Stomach (tissue), 9 donors: ENCODE data around the gene ITPR2. TPM values are rescaled to one million over a fixed set of nuclear protein-coding genes. Genes with fewer than 3 reads are reported as not detected.

Experiments
- DNase-seq, 2 donors: peaks; one replicate each; pipeline versions ENCODE4 v3.0.0 to v3.0.0-alpha.2; 2013 to 2019
- H3K27ac ChIP-seq, 5 donors: fragments of 200-600 bp in 4 of 5; sonication (generic) in 4 of 5; one replicate each; pipeline ENCODE4 v1.5.1; 2013 to 2019; ENCODE audit warnings: mild to moderate bottlenecking in 1 of 5, moderate library complexity in 1 of 5
- H3K27me3 ChIP-seq, 3 donors: fragments of 200-600 bp; sonication (generic); one replicate each; pipeline ENCODE4 v1.5.1; 2017 to 2019; ENCODE audit warnings: mixed run types in 1 of 3
- H3K36me3 ChIP-seq, 4 donors: fragments of 200-600 bp; sonication (generic); 1 replicate in 3 of 4; 2 replicates in 1 of 4; pipeline ENCODE4 v1.5.1; 2016 to 2019
- H3K4me1 ChIP-seq, 4 donors: fragments of 200-600 bp; sonication (generic); one replicate each; pipeline ENCODE4 v1.5.1; 2016 to 2019
- H3K4me3 ChIP-seq, 4 donors: fragments of 200-600 bp; sonication (generic) in 3 of 4; one replicate each; pipeline ENCODE4 v1.5.1; 2016 to 2019; ENCODE audit warnings: mild to moderate bottlenecking in 1 of 4
- H3K9me3 ChIP-seq, 4 donors: fragments of 200-600 bp; sonication (generic); one replicate each; pipeline ENCODE4 v1.5.1; 2016 to 2019
- CTCF ChIP-seq, 7 experiments: fragments of 450-650 bp in 4 of 7; fragments of 200-600 bp in 3 of 7; sonication (generic) in 3 of 7; IDR thresholded peaks; one replicate each; pipeline ENCODE4 v1.5.1; 2016 to 2019; ENCODE audit warnings: antibody characterized with exemption in 7 of 7, control low read depth in 2 of 7, mild to moderate bottlenecking in 1 of 7
- EP300 ChIP-seq: sonication (generic); formaldehyde crosslinking; IDR thresholded peaks from one replicate; pipeline ENCODE4 v1.6.1; 2017; ENCODE audit warnings: antibody characterized with exemption
- POLR2A ChIP-seq, 4 donors: fragments of 450-650 bp; IDR thresholded peaks; one replicate each; pipeline ENCODE4 v1.6.1; 2016; ENCODE audit warnings: antibody characterized with exemption in 4 of 4, control low read depth in 2 of 4, mild to moderate bottlenecking in 1 of 4, moderate library complexity in 1 of 4
- POLR2AphosphoS5 ChIP-seq, 3 donors: sonication (generic); formaldehyde crosslinking; IDR thresholded peaks; one replicate each; pipeline ENCODE4 v1.6.1; 2016; ENCODE audit warnings: antibody characterized with exemption in 3 of 3
- WGBS, 5 donors: extraction: QIAGEN DNeasy Blood & Tissue Kit in 3 of 5; methylation state at CpG; one replicate each; pipeline versions ENCODE4 v1.1.5 to v1.1.7; 2013 to 2018; 5-methylcytosine and 5-hydroxymethylcytosine counted together
- intact Hi-C: fragments of 100-400 bp; cut with DNase I; formaldehyde crosslinking; loops from one replicate; pipeline ENCODE4 v1.15.1; 2023; ENCODE audit warnings: low total_unique reads
- polyA plus RNA-seq, 3 donors: library from polyadenylated mRNA; stranded (reverse); fragments of 200-250 nt; gene quantifications; one replicate each; pipeline ENCODE4 v1.2.3, GENCODE V29; 2013
- total RNA-seq, 5 donors: library from RNA; depleted of rRNA; stranded (reverse); fragments of >200 nt; gene quantifications; one replicate each; pipeline versions ENCODE4 v1.1.0 to v1.2.3, GENCODE V29; 2014 to 2016
- donor health status: healthy with polysubstance abuse.
- donor health status: Bipolar disorder and iron deficiency.
- donor health status: healthy.

The ITPR2 gene
- total and polyA plus RNA-seq, 8 donors: 1.4 to 172 (median 23.4) TPM

GRCh38 chr12:26384536-26384935, 448.5 kb downstream of the ITPR2 start:
- Histone ChIP-seq H3K27me3 (no peaks in the 10 kb centered on the region), H3K4me3 (no peak overlapping the region), H3K4me1 (no peaks in the 10 kb centered on the region), H3K9me3 (no peaks in the 10 kb centered on the region), H3K36me3 (peaks cover 0 to 26% (median 16%) of the 10 kb centered on the region in 4 donors), H3K27ac (no peak overlapping the region)
- 87 to 91% (median 90%) methylated on average over 1 of the region's 1 CpG for WGBS, 5 donors
- TF ChIP-seq POLR2A (IDR thresholded peaks at IDR 0.05): no peak
- TF ChIP-seq CTCF (IDR thresholded peaks at IDR 0.05): no peak
- TF ChIP-seq POLR2AphosphoS5 (IDR thresholded peaks at IDR 0.05): no peak
- no peak for TF ChIP-seq EP300
- intact Hi-C loops: no loop called here
- no peak for DNase-seq

GRCh38 chr12:26383041-26383440, 450.0 kb downstream of the ITPR2 start:
- H3K9me3 ChIP-seq: no peaks in the 10 kb centered on the region
- intact Hi-C loops: no loop called here
- no peaks in the 10 kb centered on the region for H3K4me1 ChIP-seq
- no peak for TF ChIP-seq POLR2A (IDR thresholded peaks at IDR 0.05)
- no peak for TF ChIP-seq EP300
- no peak for TF ChIP-seq POLR2AphosphoS5 (IDR thresholded peaks at IDR 0.05)
- no peak for TF ChIP-seq CTCF (IDR thresholded peaks at IDR 0.05)
- no peak overlapping the region for H3K27ac ChIP-seq
- 92 to 100% (median 92%) methylated on average over 1 of the region's 1 CpG for WGBS, 5 donors
- DNase-seq: no peak
- no peaks in the 10 kb centered on the region for H3K27me3 ChIP-seq
- no peak overlapping the region for H3K4me3 ChIP-seq
- peaks cover 0 to 26% (median 16%) of the 10 kb centered on the region in 4 donors for H3K36me3 ChIP-seq

GRCh38 chr12:26380897-26381296, 452.1 kb downstream of the ITPR2 start:
- WGBS, 5 donors: 50 to 78% (median 71%) methylated on average over 1 of the region's 1 CpG
- H3K27me3 ChIP-seq: no peaks in the 10 kb centered on the region
- no peak overlapping the region for H3K27ac ChIP-seq
- DNase-seq: no peak
- no peaks in the 10 kb centered on the region for H3K4me1 ChIP-seq
- no peaks in the 10 kb centered on the region for H3K9me3 ChIP-seq
- H3K36me3 ChIP-seq: peaks cover 0 to 12% (median 5%) of the 10 kb centered on the region in 4 donors
- no peak overlapping the region for H3K4me3 ChIP-seq
- TF ChIP-seq CTCF (IDR thresholded peaks at IDR 0.05) (no peak), EP300 (no peak), POLR2AphosphoS5 (IDR thresholded peaks at IDR 0.05) (no peak), POLR2A (IDR thresholded peaks at IDR 0.05) (no peak)
- intact Hi-C loops: no loop called here

- Histone ChIP-seq H3K4me1 (no peaks in the 10 kb centered on the region), H3K9me3 (no peaks in the 10 kb centered on the region), H3K27ac (no peak overlapping the region), H3K27me3 (no peaks in the 10 kb centered on the region), H3K4me3 (no peak overlapping the region), H3K36me3 (peaks cover 0 to 5% (median 2%) of the 10 kb centered on the region in 4 donors)
- intact Hi-C loops: no loop called here
- no peak for TF ChIP-seq CTCF (IDR thresholded peaks at IDR 0.05)
- no peak for TF ChIP-seq EP300
- no peak for TF ChIP-seq POLR2AphosphoS5 (IDR thresholded peaks at IDR 0.05)
- TF ChIP-seq POLR2A (IDR thresholded peaks at IDR 0.05): no peak
- no peak for DNase-seq
- WGBS, 5 donors: 40 to 68% (median 63%) methylated on average over 2 of the region's 2 CpGs
These were observed 453.1 kb downstream of the ITPR2 start for GRCh38 chr12:26379777-26380467.
